ENCODE data around the gene ACTL10.

Gene ACTL10

DNA sequence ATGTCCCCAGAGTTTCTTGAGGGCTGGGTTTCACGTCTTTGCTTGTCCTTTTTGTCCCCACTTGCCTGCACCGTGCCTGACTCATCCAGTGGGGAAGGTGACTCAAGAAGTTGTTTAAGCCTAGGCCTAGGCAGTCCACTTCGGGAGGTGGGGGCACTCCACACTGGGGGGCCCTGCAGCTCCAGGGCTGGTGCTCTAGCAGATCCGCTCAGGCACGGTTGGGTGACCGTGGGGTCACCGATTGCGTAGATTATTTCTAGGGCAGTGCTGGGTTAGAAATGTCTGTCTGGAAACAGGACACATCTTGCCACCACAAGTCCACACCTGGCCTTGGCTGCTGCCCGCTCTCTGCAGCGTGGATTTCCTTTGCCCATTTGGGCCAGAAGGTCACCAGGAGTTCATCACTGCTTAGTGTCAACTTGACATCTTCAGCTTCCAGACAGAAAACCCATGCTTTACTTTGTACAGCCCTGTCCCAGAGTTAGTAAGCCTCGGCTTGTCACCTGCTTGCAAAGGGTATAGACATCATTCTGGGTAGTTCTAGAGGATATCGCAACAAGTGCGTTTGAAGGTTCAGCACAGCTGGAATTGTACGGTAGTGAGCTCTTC is 18.2 kb upstream of the ACTL10 start:
- DNase-seq (ENCODE audit: low read depth, low spot score): no peak

DNA sequence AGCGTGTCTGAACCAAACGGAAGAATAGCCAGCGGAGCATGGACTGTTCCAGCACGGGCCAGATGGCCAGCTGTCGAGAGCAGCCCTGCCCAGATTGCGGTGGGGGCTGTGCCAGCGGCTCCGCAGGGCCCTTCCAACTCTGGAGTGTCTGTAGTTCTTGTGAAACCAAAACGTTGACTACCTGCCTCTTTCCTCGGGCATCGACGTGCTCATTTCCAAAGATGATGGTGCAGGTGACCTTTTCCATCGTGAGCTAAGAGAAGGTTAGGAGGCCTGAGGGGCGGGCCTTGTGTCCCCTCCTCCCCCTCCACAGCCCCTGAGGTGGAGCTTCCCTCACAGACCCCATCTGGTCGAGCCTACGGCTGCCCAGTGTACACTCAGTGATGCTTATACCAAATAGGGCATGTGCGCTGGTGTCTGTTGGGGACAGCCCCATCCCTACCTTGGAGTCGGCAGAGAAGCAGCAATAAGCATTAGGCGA is 17.5 kb upstream of the ACTL10 start:
- no peak for DNase-seq (ENCODE audit: low read depth, low spot score)

DNA sequence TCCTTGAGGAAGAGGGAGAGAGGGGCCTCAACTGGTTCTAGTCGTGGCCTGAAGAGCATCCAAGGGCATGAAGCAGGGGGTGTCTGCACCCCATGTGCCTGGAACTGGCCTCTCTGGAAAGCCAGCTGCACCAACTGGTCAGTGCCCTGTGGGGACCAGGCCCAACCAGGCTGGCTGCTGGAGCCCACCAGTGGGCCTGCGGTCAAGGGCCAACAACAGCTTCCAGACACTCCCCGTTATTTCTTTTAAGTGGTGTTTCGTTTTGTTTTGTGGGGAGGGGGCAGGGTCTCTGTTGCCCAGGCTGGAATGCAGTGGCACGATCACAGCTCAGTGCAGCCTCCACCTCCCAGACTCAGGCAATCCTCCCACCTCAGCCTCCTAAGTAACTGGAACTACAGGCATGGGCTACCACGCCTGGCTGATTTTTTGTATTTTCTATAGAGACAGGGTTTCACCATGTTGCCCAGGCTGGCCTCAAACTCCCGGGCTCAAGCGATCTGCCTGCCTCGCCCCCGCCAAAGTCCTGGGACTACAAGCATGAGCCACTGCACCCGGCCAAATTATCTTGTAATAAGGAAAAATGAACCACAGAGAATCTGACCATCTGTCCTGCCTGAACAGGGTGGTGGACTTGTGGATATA is 16.5 kb upstream of the ACTL10 start:
- no peak for DNase-seq (ENCODE audit: low read depth, low spot score)

DNA sequence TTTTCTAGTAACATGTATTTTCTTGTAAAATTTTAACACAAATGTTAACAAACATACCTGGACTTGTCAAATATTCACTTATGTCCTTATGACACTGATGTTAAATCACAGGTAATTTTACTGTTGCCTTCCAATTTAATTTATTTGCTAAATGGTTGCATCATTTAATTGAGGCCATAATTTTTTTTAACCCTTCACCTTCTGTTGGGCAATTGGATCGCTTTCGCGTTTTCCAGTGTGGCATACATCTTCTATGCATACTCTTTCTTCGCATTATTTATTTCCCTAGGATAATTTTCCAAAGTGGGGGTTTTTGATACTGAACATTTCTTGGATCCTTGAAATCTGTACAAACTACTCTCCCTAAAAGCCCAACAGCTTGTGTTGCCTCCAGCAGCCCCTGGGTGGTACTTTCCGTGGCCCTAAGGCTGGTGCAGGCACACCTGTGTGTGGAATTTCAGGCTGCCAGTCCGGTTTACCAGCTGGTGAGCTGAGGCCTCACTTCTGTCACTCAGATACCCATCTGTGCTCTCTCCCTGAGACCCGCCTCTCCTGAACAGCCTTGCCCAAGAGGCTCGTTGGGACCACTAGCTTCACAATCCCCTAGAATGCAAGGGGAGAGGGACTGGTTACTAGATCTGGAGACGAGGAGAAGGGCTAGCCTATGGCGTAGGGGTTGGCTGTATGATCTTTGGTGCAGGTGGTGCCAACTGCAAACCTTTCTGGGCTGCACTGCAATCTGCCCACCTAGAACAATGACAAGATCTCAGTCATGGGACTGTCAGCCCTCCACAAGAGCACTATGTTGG is 15.8 kb upstream of the ACTL10 start:
- DNase-seq (ENCODE audit: low read depth, low spot score): no peak

DNA sequence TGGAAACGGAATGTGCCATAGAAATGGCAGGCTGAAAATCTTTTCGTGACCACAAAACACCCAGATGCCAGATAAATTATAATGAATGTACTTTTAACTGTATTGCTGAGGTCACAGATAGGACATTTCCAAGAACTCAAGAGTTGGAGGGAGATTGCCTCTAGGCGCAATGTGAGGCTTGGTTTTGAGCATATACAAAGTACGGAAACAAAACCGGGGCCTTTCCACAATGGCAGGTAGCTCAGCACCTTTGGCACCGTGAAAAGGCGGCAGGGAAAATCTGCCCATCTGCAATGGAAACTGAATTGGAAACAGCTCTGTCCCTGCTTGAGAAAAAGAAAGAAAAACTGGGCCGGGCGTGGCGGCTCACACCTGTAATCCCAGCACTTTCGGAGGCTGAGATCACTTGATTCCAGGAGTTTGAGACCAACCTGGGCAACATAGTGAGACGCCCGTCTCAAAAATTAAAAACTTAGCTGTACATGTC is 15.1 kb upstream of the ACTL10 start:
- no peak for DNase-seq (ENCODE audit: low read depth, low spot score)

DNA sequence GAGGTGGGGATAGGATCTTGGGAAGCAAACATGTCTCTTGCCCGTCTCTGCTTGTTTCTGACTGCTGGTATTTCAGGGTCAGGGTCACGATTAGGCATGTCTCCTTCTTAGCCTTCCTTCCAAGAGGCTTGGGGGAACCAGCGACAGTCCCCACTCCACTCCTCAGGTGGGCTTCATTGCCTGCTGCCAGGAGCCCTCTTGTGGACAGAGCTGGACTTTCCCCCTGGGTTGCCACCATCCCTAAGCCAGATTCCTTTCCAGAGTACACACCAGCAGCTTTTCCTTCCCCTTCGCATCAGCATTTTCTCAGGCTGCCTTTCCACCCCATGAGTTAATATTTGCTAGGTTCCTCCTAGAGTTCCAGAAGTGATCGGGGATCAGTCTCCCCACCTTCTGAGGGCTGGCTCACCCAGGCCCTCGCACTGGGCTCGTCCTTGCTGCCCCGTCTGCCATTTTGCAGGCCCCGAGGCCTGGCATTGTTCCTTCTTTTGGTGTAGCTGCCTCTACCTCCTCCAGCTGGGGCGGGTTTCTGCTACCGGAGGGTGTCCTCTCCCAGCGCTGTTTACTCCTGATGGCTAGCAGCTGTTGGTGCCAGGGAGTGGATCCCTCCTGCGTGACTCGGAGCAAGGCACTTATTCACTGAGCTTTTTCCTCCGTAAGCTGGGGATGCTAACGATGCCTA is 13.4 kb upstream of the ACTL10 start:
- DNase-seq (ENCODE audit: low read depth, low spot score): no peak

DNA sequence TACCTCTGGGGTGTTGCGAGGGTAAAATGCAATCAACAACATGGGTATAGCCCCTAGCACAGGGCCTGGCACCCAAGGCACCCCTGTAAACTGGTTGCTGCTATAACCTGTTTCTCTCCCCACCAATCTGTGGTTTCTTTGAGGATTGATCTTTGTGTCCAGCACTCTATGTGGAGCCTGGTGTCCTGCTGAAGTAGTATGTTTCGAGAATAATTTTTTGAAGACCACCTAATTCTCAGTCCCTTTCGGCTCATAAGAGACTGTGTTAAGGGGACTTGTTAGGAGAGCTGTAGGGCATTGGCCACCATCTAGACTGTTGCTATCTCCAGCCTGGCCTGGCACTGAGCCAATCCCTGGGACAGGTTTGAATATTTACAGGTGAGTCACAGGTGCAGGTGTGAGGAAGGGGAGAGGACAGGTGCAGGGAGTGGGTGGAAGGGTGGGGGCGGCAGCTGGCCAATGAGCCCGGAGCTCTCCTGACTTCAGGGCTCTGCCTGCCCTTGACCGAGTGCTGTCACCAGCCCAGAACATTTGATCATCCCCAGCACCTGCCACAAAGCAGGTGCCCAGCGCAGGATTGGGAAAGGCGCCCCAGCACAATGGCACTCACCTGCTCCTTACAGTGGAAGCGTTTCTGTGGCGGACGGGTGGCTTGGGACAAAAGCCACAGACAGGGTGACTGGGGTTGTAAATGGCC is 12.7 kb upstream of the ACTL10 start:
- DNase-seq (ENCODE audit: low read depth, low spot score): no peak

DNA sequence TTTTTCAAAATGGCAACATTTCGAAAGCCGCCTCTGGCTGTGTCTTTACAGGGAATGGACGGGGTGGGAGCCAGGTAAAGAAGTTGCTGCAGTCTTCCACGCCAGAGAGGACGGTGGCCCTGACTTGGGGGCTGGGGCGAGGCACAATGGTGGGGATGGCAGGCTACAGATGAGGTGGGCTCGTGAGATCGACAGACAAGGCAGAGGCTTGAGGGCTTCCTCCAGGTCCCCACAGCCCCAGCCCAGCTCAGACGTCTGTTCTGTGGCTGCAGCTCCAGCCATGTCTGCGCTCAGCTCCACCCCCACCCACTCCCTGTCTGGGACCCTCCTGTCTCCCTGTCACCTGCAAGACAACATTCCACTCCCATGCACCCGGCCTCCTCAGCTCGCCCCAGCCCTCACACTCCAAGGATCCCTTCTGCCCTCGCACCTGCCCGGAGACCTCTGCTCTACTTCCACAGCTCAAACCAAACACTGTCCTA is 12.0 kb upstream of the ACTL10 start:
- no peak for DNase-seq (ENCODE audit: low read depth, low spot score)

DNA sequence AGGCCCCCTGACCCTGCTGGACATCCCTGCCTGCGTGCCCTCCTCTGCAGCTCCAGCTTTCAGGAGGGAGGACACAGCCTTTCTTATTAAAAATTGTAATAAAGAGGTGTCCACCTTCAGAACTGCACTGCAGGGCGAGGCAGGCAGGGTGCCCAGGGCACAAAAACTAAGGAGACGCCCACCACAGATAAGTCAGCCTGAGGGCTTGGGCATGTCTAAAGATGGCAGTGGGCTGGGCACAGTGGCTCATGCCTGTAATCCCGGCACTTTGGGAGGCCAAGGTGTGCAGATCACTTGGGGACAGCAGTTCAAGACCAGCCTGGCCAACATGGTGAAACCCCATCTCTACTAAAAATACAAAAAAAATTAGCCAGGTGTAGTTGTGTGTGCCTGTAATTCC is 11.6 kb upstream of the ACTL10 start:
- DNase-seq (ENCODE audit: low read depth, low spot score): no peak

DNA sequence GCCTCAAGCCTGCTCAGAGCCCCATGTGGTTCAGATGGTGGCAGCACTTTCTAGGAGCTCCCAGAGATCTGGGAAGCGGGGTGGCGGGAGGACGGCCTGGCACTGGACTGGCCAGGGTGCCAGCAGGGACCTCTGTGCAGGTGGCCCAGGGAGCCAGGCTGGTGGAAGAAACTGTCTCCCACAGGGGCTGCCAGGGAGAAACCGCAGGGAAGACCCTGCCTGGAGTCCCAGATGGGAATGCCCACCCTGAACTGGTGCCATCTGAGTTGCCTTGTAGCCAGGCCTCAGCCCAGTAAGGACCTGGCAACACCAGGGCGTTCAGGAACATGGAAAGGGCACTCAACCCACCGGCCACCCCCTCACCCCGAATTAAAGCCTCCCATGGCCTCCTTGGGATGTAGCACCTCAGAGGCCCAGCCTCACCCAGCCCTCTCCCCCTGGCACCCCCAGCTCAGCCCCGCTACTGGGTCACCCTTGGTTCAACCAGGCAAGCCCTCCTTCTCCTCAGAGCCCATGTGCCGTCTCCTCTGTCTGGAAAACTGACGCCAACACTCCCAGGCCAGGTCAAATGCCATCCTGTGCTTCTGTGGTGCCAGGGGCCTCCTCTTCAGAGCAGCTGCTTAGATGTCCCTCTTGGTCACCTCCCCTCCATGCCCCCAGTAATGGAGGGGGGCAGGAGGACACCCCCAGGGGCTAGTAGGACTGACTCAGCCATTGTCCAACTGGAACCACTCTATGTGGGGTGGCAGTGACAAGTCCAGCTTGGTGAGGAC is 10.5 kb upstream of the ACTL10 start:
- no peak for DNase-seq (ENCODE audit: low read depth, low spot score)

DNA sequence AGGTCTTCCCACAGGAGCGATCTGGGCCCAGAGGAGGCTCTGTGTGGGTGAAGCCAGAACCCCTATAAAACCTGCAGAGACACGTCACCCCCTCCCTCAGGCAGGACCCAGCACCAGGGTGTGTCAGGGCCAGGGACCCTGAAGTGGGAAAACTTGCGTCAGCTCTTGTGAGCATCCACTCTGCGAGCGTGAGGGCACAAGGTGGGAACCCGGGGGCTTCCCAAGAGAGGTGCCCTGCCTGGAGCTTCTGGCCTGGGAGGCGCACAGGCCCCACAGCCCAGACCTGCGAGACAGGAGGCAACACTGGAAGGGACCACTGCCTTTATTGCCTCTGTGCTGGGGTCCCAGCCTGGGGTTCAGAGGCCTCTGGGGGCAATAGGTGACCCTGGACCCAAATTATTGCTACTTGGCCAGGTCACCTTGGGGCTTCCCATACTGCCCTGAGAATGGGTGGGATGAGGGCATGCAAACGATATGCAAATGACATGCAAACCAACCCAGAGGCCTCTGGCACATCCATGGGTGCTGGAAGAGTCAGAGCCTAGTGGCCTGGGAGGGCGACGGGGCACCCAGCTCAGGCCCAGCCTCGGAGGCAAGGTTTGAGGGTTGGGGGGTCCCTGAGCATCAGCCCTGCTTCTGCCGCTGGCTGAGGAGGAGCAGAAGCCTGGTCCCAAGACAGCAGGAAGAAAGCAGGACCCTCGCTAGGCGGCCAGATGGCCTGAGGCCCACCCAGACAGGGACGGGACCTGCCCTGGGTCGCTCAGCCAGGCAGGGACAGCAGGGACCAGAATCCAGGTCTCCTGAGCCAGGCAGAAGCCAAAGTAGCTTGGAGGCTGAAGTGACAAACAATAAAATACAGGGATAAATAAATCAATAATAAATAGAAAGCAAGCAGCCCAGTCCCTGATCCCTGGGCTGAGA is 9.7 kb upstream of the ACTL10 start:
- no peak for DNase-seq (ENCODE audit: low read depth, low spot score)

DNA sequence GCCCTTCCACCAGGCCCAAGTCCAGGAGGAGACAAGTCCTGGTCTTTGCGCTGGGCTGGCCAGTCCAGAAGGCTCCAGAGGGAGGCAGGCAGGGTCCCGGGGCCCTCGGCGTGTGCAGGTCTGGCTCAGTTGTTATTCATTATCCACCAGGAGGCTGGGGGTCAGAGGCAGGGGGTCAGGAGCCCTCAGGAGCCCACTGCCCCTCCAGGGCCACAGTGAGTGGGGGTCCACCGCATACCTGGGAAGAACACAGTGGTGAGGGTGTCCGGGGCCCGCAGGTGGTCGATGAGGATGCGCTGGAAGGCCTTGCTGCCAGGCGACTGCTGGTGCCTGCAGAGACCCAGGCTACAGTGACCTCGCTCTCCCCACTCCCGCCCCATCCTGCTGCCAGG is 9.0 kb upstream of the ACTL10 start:
- no peak for DNase-seq (ENCODE audit: low read depth, low spot score)

DNA sequence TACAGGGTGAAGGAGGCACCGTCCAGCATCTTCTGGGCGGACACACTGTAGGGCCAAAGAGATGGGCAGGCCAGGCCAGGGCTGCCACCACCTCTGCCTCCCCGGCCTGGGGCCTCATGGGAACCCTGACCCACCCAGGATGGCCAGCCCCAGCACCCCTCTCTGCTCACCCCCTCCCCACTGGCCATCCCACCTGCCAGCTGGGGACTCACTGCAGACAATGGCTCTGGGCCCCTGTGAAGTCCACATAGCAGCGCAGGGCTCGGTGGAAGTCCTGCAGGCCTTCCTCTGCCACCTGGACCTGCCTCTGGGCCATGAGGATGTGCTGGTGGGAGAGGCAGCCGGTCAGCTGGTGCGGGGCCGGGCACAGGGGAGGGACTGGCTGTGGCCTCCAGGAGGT is 8.2 kb upstream of the ACTL10 start:
- DNase-seq (ENCODE audit: low read depth, low spot score): no peak

DNA sequence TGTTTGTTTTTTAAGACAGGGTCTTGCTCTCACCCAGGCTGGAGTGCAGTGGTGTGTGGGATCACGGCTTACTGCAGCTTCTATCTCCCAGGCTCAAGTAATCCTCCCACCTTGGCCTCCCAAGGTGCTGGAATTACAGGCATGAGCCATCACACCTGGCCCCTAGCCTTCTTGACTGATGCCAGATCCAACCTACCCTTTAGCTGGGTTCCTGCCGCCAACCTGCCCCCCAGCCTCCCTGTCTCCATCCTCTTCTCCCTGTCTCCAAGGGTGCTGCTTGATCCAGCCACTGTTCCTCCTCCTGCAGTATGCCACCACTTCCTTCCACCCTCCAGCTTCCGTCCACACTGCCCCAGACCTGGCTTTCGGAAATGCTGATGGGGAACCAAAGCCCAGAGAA is 7.8 kb upstream of the ACTL10 start:
- DNase-seq (ENCODE audit: low read depth, low spot score): no peak

DNA sequence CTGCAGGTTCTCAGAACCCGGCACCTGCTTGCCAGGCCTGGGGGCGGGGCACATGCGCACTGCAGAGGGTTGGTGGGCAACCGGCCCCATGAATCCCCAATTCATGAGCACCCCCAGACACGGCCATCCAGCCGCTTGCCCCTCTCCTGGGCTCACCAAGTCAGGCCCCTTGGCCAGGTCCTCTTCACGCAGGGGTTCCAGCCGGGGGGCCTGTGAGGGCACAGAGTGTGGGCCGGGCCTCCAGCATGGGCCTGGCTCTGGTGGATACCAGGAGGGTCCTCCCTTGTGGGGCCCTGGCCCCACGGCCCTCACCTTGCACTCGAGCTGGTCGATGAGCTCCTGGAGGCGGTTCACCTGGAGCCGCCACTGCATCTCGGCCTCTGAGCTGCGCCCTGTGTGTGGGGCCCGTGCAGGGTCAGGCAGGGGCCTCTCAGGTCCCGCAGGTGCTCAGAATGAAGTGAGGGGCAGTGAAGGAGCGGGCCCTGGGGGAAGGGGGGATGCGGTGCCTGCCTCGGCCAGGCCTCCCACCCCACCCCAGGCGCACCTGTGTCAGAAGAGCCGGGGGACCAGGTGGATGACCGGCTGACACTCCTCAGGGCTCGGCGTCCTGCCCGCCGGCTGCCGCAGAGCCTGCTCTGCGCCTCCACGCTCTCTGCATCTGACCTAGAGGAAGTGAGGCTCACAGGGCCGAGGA is 7.3 kb upstream of the ACTL10 start:
- DNase-seq (ENCODE audit: low read depth, low spot score): no peak

DNA sequence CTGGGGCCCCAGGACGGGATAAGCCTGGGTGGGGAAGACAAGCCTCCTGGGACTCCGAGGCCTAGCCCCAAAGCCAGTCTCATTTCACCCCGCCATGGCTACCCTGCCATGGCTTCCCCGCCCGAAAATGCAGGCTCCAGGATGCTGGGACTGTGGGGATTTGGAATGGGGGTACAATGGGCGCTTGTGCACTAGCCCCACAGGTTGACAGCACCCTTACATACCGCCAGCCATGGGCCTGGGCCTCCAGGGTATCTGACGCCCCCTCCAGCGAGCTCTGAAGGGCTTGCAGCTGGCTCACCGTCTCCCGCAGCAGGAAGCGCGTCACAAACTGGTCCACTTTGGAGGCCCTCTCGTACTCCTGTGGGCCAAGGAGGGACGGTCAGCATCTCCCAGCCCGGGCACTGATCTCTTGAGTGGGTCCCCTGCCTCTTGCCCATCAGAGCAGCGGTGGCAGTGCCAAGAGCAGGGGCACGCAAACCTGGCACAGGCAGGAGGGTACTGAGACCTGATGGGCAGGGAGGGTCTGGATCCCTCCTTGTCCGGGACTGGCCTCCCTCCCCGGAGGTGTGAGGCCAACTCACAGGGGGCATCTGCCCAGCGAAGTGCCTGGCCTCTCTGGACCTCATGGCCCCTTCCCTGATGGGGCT is 6.6 kb upstream of the ACTL10 start:
- DNase-seq (ENCODE audit: low read depth, low spot score): no peak

DNA sequence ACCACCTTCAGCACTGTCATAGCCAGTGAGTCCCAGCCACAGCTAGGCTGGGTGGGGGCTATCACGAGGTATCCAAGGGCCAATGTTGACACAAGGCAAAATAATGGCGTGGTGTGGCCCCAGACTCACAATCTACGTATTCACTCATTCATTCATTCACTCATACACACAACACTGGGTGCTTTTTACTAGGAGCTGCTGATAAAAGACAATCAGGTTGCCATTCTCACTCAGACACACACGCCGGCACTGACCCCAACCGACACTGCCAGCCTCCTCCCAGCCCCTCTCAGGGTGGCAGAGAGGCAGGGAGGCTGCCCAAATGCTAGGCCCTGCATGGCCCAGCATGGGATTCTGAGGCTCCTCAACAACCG is 6.1 kb upstream of the ACTL10 start:
- no peak for DNase-seq (ENCODE audit: low read depth, low spot score)

DNA sequence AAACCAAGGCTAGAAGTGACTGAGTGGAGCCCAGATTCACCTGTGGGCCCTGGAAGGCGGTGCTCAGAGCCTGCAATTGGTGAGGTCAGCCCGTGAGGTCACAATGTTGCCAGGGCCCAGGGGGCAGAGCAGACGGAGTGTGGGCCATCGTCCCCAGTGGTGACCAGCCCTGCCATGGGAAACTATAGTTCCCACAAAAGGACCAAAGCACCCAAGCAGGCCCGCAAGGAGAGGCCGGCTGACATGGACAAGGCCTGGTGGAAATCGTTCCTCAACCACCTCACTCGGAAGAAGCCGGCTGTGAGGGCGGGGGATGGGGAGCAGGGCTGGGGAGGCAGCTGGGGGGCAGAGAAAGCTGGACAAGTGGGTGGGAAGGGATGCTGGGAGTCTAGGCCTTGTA is 4.6 kb upstream of the ACTL10 start, which contains the start of gene C20orf144:
TSS of gene C20orf144 (plus strand) at position 156 of the 400 bp plus-strand sequence. CDS start at position 175, 19 bp downstream.
- no peak for DNase-seq (ENCODE audit: low read depth, low spot score)

All from iPS DF 19.7 (cell line).